IPS-20b (cell line): ENCODE measurements around the gene ANKS1B.

Experiments used
- H3K27ac ChIP-seq: one replicate; pipeline ENCODE4 v1.5.1; 2013; ENCODE audit warnings: low read length
- H3K27me3 ChIP-seq: 2 replicates; pipeline ENCODE4 v1.6.1; 2013; ENCODE audit warnings: mild to moderate bottlenecking, low read length, inconsistent platforms; ENCODE audit not compliant: insufficient read depth
- H3K36me3 ChIP-seq: 2 replicates; pipeline ENCODE4 v1.6.1; 2013; ENCODE audit warnings: low read depth, mild to moderate bottlenecking, inconsistent platforms, low read length, moderate library complexity; ENCODE audit not compliant: insufficient read depth
- H3K4me1 ChIP-seq: 2 replicates; pipeline ENCODE4 v1.6.1; 2013; ENCODE audit warnings: mild to moderate bottlenecking, control low read depth, inconsistent platforms, low read length, moderate library complexity; ENCODE audit not compliant: insufficient read depth
- H3K4me3 ChIP-seq: 2 replicates; pipeline ENCODE4 v1.5.1; 2013; ENCODE audit warnings: mild to moderate bottlenecking, low read length, inconsistent platforms
- H3K9ac ChIP-seq: 2 replicates; pipeline ENCODE4 v1.6.1; 2013; ENCODE audit warnings: low read depth, mild to moderate bottlenecking, inconsistent platforms, low read length, moderate library complexity
- H3K9me3 ChIP-seq: 2 replicates; pipeline ENCODE4 v1.6.1; 2013; ENCODE audit warnings: mild to moderate bottlenecking, low read depth, low read length, inconsistent platforms; ENCODE audit not compliant: insufficient read depth

Gene ANKS1B

DNA sequence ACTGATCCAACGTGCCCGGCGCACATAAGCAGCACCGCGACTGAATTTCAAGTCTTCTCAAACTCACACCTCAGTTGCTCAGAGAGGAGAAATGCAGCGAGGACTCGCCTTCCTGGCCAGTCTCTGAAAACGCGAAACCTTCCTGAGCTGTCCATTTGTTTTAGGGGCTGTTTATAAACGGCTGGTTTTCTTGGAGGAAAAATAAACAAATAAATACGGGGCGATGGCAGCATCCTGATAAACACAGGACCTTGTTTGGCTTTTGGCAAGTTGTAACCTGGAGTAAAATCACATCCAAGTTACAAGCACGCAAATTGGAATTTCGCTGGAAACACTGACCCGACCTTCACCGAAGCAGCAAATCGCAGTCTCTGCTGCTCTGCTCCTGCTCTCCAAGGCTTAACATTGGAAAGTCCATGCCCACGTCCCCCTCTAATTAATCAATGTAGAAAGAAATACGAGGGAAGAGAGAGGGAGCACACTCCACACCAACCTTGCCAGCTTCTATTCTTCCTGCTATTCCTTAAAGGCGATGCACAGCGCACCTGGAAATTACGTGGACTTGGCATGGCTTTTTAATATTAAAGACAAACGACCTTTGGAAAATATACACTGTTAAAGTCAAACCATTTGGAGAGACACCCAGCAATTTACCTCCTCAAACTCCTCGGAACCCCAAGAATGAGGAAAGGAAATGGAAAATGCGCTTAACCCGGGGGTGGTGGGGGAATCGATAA lies 1090.9 kb downstream of the ANKS1B start:
- Histone ChIP-seq H3K9ac (no peak overlapping the region), H3K9me3 (no peaks in the 10 kb centered on the region), H3K4me3 (peak overlapping the region; percentile 58), H3K36me3 (no peaks in the 10 kb centered on the region), H3K27me3 (peaks cover 93% of the 10 kb centered on the region), H3K27ac (no peak overlapping the region), H3K4me1 (peaks cover 8% of the 10 kb centered on the region; the same call in 1 of the 2 replicates)

DNA sequence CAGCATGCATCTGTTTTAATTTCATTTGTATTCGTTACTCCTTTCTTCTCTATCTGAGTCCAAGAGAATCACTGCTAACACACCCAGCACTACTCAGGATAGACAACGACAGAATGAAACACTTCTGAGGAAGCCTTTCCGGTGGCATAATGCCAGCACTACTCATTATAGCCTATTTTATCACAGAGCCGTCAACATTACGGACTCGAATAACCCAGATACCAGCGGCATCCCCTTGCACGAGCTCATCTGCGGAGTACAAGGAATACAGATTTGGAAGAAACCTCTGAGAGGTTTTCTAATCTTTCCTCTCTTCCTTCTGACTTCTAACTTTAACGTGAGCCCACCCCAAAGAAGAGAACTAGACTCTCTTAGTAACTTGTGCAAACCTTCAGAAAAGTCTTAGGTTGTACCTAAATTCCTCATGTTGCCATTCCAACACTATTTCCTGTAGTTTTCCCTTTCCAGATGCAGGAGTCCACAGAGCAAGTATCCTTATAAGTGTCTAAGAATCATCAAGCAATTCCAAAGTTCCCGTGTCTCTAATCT lies 1091.5 kb downstream of the ANKS1B start:
- H3K27me3 ChIP-seq = peaks cover 87% of the 10 kb centered on the region
- peak overlapping the region; percentile 58; the same call in 1 of the 2 replicates for H3K4me3 ChIP-seq
- H3K27ac ChIP-seq = no peak overlapping the region
- peaks cover 8% of the 10 kb centered on the region; the same call in 1 of the 2 replicates for H3K4me1 ChIP-seq
- no peaks in the 10 kb centered on the region for H3K36me3 ChIP-seq
- H3K9me3 ChIP-seq = no peaks in the 10 kb centered on the region
- no peak overlapping the region for H3K9ac ChIP-seq

DNA sequence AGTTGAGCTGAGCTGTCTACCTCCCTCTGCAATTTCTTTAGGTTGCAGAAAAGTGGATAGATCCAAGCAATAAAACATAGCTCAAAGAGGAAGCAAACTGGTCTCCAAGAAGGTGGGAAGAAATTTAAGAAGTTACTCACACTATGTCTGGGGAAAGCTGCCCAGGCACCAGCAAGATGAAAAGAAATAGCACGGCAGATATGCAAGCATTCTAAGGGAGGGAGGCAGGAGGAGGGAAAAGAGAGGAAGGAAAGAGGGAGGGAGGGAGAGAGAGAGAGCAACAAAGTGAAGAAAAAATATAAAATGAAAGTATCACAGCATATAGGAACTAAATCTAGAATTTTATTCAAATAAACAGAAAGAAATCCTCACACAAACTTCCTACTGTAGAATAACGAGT lies 1099.0 kb downstream of the ANKS1B start:
- no peaks in the 10 kb centered on the region for H3K36me3 ChIP-seq
- H3K4me1 ChIP-seq = peaks cover 2% of the 10 kb centered on the region; the same call in 1 of the 2 replicates

DNA sequence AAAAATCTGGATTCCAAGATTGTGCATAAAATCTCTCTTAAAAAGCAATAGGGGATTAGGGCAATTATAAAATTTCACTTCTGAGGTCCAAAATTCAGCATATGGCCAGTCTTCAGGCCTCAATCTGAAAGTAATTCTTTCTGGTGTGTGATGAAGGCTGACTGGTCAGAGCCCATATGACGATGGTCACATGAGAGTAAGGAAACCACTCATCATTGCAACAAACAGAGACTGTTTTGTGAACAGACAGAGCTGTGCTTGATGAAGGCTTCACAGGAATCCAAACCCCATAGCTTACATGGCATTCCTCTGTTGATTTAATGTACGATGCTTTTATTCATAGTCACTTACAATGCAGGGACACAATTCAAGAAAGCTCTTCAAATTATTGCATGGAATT lies 1101.5 kb downstream of the ANKS1B start:
- Histone ChIP-seq H3K27ac (no peak overlapping the region), H3K9ac (no peak overlapping the region), H3K36me3 (no peaks in the 10 kb centered on the region), H3K9me3 (no peaks in the 10 kb centered on the region), H3K4me3 (no peak overlapping the region), H3K27me3 (peaks cover 13% of the 10 kb centered on the region), H3K4me1 (peaks cover 2% of the 10 kb centered on the region; the same call in 1 of the 2 replicates)

More for the DNA sequence above, 1099.0 kb downstream of the ANKS1B start:
- Histone ChIP-seq H3K27ac (no peak overlapping the region), H3K9me3 (no peaks in the 10 kb centered on the region), H3K27me3 (peaks cover 29% of the 10 kb centered on the region), H3K9ac (no peak overlapping the region), H3K4me3 (no peak overlapping the region)

DNA sequence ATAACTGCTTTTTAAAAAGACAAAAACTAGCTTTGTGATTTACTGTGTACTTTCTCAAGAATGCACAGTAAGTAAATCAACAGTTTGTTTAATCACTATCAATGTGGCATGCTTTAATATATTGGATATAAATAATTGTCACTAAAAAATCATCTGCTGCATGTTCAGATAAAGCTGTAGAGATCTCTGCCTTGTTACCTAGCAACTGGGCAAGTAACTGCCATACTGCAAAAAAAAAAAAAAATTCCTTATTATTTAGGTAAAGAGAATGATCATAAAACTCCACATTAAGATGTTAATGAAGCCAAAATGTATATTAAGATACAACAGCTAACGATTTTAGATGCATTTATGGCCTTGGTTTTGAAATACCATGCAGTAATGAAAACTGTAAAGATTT lies 1102.2 kb downstream of the ANKS1B start:
- no peaks in the 10 kb centered on the region for H3K36me3 ChIP-seq
- peaks cover 11% of the 10 kb centered on the region for H3K27me3 ChIP-seq
- no peaks in the 10 kb centered on the region for H3K9me3 ChIP-seq
- peaks cover 2% of the 10 kb centered on the region; the same call in 1 of the 2 replicates for H3K4me1 ChIP-seq
- H3K27ac ChIP-seq = no peak overlapping the region
- no peak overlapping the region for H3K4me3 ChIP-seq
- H3K9ac ChIP-seq = no peak overlapping the region

DNA sequence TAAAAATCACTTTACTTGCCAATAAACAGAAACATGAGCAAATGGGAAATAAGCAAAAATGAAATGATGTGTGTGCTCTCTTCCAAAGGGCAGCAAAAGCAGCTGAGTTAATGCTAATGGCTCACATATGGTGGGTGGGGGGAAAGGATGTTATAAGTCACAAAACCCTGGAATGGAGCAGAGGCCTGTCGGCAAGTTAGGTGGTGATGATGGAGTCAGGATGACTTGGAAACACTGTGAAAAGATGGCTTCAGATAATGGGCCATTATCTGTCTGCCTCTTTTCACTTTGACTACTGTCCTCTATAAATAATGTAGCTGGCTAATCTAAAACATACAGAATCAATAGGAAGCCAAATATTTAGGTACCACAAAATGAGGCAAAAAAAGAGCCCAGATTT lies 1111.0 kb downstream of the ANKS1B start:
- no peaks in the 10 kb centered on the region for H3K9me3 ChIP-seq
- no peak overlapping the region for H3K27ac ChIP-seq
- H3K9ac ChIP-seq = no peak overlapping the region
- no peaks in the 10 kb centered on the region for H3K27me3 ChIP-seq
- H3K36me3 ChIP-seq = no peaks in the 10 kb centered on the region
- no peak overlapping the region for H3K4me3 ChIP-seq
- H3K4me1 ChIP-seq = peaks cover 10% of the 10 kb centered on the region; the same call in 1 of the 2 replicates

DNA sequence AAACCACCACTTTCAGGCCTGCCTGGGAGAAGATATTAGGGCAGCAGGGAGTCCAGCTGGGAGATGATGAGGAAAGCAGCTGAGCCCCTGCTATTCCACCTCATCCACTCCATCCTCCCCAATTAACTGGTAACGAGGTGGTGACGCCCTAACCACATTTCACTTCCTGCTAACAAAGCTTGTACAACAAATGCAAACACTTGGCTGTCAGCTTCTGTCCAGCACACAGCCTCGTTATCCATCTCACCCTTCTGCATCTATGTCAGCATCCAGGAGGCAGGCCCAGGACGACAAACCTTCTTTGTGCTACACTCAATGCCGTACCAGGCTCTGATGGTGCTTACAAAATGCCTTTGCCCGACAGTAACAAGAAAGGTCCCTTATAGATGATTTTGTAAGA lies 1114.2 kb downstream of the ANKS1B start:
- H3K9me3 ChIP-seq = no peaks in the 10 kb centered on the region
- H3K9ac ChIP-seq = no peak overlapping the region
- H3K27ac ChIP-seq = no peak overlapping the region
- no peak overlapping the region for H3K4me3 ChIP-seq
- peaks cover 10% of the 10 kb centered on the region; the same call in 1 of the 2 replicates for H3K4me1 ChIP-seq
- no peaks in the 10 kb centered on the region for H3K27me3 ChIP-seq
- H3K36me3 ChIP-seq = no peaks in the 10 kb centered on the region

DNA sequence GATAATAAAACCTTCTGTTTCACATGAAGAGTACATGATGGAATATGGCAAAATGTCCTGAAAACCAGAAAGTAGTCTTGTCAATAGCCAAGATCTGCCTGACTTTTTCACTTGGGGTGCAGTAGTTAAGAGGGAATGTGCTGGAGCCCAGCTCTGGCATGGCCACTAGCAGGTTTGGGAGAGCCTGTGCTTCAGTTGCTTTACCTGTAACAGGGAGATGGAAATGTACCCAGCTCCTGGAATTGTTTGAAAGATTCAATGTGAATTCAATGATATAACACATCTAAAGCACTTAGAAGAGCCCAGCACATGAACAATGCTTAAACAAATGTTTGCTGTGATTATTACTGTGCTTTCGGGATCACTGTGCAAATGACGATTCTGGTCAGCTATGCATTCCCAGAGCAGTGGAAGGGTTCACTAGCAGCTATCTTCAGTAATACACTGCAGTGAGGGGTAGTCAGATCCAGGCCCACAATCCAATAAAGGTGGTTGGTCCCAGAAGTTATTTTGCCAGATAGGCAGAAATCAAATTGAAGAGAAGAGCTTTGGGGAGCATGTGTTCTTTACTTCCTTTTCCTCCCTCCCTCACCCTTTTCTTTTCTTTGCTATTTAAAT lies 1114.7 kb downstream of the ANKS1B start:
- peaks cover 10% of the 10 kb centered on the region; the same call in 1 of the 2 replicates for H3K4me1 ChIP-seq
- H3K36me3 ChIP-seq = no peaks in the 10 kb centered on the region
- H3K9ac ChIP-seq = no peak overlapping the region
- no peaks in the 10 kb centered on the region for H3K27me3 ChIP-seq
- H3K27ac ChIP-seq = no peak overlapping the region
- H3K9me3 ChIP-seq = no peaks in the 10 kb centered on the region
- no peak overlapping the region for H3K4me3 ChIP-seq

DNA sequence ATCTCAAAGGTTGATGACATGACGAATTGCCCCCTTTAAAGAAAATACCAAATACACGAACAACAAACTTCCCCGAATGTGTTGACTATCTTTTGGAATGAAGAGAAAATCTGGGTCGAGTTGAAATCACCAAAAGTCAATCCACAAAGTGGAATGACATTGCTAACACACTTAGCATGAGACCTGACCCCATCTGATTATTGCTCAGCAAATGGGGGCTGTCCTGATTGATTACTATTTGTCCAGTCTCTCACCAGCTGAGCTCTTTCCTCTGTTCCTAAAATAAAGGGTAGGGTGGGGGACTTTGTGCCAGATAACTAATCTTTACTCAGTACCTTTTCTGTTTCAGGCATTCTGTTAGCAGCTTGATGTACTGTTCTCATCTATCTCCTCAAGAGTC lies 1116.2 kb downstream of the ANKS1B start:
- H3K9me3 ChIP-seq = no peaks in the 10 kb centered on the region
- no peak overlapping the region for H3K4me3 ChIP-seq
- H3K4me1 ChIP-seq = peaks cover 13% of the 10 kb centered on the region; the same call in 1 of the 2 replicates
- H3K36me3 ChIP-seq = no peaks in the 10 kb centered on the region
- H3K27me3 ChIP-seq = no peaks in the 10 kb centered on the region
- no peak overlapping the region for H3K27ac ChIP-seq
- H3K9ac ChIP-seq = no peak overlapping the region

DNA sequence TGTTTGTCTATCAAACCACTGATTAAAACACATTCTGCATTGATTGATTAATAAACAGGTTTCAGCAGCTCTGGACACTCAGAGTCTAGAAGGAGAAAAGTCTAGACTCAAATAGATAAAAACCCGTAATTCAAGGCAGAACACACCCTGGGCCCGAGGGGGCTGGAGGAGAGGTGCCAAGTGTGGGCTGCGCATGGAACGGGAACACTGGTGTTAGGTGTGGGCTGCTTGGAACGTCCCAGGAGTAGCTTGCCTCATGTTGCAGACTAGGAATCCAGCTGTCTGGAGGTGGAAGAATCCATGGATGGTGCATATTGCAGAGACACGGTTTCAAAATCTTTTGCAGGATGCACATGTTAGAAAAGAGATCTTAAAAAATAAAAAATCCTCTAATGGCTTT lies 1116.7 kb downstream of the ANKS1B start:
- H3K4me1 ChIP-seq = peaks cover 17% of the 10 kb centered on the region; the same call in 1 of the 2 replicates
- H3K36me3 ChIP-seq = no peaks in the 10 kb centered on the region
- H3K9ac ChIP-seq = no peak overlapping the region
- no peaks in the 10 kb centered on the region for H3K9me3 ChIP-seq
- no peak overlapping the region for H3K27ac ChIP-seq
- H3K27me3 ChIP-seq = no peaks in the 10 kb centered on the region
- H3K4me3 ChIP-seq = no peak overlapping the region

DNA sequence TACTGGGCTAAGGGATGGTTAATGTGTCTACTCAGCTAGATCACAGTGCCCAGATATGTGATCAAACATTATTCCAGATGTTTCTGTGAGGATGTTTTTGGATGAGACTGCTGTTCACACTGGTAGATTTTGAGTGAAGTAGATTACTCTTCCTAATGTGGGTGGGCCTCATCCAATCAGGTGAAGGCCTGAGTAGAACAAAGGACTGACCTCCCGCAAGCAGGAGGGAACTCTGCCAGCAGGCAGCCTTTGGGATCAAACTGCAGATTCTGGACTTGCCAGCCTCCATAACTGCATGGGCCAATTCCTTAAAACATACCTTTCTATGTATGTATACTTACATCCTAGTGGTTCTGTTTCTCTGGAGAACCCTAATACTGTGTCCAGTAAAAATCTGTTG lies 1120.4 kb downstream of the ANKS1B start:
- peaks cover 26% of the 10 kb centered on the region for H3K4me1 ChIP-seq
- no peak overlapping the region for H3K27ac ChIP-seq
- H3K9me3 ChIP-seq = no peaks in the 10 kb centered on the region
- H3K9ac ChIP-seq = no peak overlapping the region
- no peak overlapping the region for H3K4me3 ChIP-seq
- no peaks in the 10 kb centered on the region for H3K36me3 ChIP-seq
- no peaks in the 10 kb centered on the region for H3K27me3 ChIP-seq

DNA sequence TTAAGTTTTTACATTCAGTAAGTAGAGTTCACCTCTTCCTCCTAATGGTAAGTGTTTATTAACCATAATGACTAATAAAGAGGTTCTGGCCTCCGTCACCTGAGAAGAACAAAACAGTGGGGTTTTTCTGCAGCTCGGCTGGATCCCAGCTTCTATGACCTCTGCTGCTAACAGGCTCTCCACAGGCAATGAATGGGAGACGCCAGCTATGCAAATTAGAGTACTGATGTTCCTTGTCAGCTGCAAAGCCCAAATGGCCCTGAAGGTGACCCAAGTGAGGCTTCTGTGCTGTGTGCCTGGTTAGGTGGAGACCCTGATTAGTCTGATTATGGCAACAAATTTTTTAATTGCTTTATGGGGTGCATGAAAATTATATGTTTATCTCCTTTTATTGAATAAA lies 1121.6 kb downstream of the ANKS1B start:
- Histone ChIP-seq H3K9me3 (no peaks in the 10 kb centered on the region), H3K9ac (no peak overlapping the region), H3K27ac (no peak overlapping the region), H3K4me3 (no peak overlapping the region), H3K27me3 (no peaks in the 10 kb centered on the region), H3K4me1 (peaks cover 26% of the 10 kb centered on the region), H3K36me3 (no peaks in the 10 kb centered on the region)
